Large intestine (tissue), 3 donors: ENCODE measurements around the gene BCAS1. TPM values are rescaled to one million over a fixed set of nuclear protein-coding genes. Genes with fewer than 3 reads are reported as not detected.

Experiments used
- DNase-seq, 2 donors: peaks; one replicate each; pipeline versions ENCODE4 v3.0.0 to v3.0.0-alpha.2; 2013
- H3K27ac ChIP-seq: one replicate; pipeline ENCODE4 v1.5.1; 2013; ENCODE audit warnings: low read length
- H3K27me3 ChIP-seq: 2 replicates; pipeline ENCODE4 v1.6.1; 2013; ENCODE audit warnings: low read length; ENCODE audit not compliant: control insufficient read depth, insufficient read depth
- H3K36me3 ChIP-seq: 2 replicates; pipeline ENCODE4 v1.6.1; 2013; ENCODE audit warnings: low read length; ENCODE audit not compliant: control insufficient read depth, insufficient read depth
- H3K4me1 ChIP-seq: one replicate; pipeline ENCODE4 v1.6.1; 2013; ENCODE audit warnings: low read length; ENCODE audit not compliant: control insufficient read depth, insufficient read depth
- H3K4me3 ChIP-seq: one replicate; pipeline ENCODE4 v1.5.1; 2013; ENCODE audit warnings: low read length
- H3K9me3 ChIP-seq: one replicate; pipeline ENCODE4 v1.6.1; 2013; ENCODE audit warnings: mild to moderate bottlenecking, low read depth, low read length, moderate library complexity; ENCODE audit not compliant: control insufficient read depth
- WGBS: methylation state at CpG from one replicate; pipeline ENCODE4 v1.1.5; 2013; ENCODE audit warnings: low lambda C conversion rate; ENCODE audit not compliant: insufficient coverage; 5-methylcytosine and 5-hydroxymethylcytosine counted together
- polyA plus RNA-seq: library from polyadenylated mRNA; unstranded; fragments of 120-200 nt; gene quantifications from one replicate; pipeline ENCODE4 v1.2.1, GENCODE V29; 2013

Gene BCAS1
- polyA plus RNA-seq, 1 donor, result 29.2 TPM

DNA sequence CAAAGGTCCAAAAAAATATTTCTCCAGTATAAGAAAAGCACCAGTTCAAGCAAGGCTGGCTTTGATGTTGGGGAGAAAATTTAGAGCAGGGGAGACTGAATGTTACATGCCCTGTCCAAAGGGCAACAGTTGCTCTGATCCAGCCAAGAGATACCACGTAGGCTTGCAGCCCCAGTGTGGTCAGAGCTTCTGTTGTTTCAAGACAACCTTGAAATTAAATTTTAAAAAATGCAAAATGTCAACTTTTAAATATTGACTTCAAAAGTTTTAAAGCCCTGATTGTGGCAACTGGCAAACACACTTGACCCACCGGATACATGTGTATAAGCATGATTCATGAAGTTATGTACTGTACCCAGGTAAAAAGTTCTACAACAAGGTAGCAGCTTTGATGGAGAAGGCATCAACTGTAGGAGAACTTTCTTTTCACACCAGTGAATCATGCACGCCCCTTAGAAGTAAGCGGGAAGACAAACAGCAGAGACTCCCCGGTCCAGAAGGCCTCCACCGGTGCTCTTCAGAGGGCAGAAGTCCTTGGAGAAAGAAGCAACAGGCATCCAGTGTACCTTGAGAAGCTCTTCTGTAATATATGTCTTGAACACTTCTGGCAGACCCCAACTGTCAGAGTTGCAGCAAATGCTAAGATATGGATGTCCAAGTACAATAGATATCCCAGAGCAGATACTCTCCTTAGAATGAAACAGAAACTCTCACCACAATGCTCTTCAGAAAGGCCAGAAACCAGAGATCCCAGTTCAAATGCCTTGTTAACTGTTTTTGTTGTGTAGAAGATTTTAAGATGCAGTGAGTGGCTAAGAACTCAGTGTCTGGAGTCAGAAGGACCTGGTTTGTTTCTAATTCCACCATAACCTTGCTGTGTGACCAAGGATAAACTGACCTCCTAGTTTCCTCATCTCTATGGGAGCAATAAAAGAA, 115.4 kb downstream of the BCAS1 start:
- H3K4me3 ChIP-seq, result no peak overlapping the region
- no peaks in the 10 kb centered on the region for H3K4me1 ChIP-seq
- no peaks in the 10 kb centered on the region for H3K36me3 ChIP-seq
- no peak for DNase-seq
- peaks cover 2% of the 10 kb centered on the region for H3K9me3 ChIP-seq
- no peak overlapping the region for H3K27ac ChIP-seq
- no peaks in the 10 kb centered on the region for H3K27me3 ChIP-seq
- no CpG with 5 or more reads among the region's 6 CpGs for WGBS

DNA sequence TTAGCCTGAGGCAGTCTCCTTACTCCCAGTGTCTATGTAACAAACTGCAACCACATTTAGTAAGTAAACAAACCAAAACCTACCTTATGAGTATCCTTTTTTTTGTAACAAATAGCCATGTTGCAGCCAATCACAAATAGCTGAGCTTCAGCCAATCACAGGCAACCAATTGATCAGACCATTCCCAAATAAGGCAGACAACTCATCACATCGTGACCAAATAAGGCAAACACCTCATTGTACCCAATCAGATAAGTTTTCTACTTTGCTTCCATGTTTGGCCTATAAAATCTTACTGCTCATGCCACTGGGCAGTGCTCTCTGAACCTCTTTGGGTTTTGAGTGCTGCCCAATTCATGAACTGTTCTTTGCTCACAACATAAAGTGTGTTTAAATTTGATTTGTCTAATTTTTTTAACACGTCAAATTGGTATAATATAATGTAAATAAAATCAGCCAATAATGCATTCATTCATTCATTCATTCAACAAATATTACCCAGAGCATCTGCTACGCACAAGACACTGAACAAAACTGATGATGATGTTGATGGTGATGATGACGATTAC, 117.8 kb downstream of the BCAS1 start:
- H3K4me3 ChIP-seq, result no peak overlapping the region
- DNase-seq, result no peak
- peaks cover 2% of the 10 kb centered on the region for H3K9me3 ChIP-seq
- H3K4me1 ChIP-seq, result no peaks in the 10 kb centered on the region
- no peak overlapping the region for H3K27ac ChIP-seq
- WGBS, result no CpG with 5 or more reads among the region's 4 CpGs
- H3K27me3 ChIP-seq, result no peaks in the 10 kb centered on the region
- no peaks in the 10 kb centered on the region for H3K36me3 ChIP-seq

DNA sequence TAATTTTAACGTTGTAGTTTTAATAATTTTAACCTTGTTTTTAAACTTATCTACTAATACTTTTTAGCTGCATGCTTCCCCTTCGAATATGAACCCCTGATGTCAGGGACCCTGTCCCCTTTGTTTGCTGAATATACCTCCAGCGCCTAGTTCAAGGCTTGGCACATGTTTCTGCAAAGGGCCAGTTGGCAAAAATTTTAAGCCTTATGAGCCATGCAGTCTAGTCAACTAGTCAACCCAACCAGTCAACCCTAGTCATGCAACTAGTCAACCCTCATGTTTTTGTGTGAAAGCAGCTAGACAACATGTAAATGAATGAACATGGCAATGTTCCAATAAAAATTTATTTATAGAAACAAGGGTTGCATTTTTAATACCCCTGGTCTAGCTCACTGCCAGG, 119.8 kb downstream of the BCAS1 start:
- no peak overlapping the region for H3K4me3 ChIP-seq
- H3K4me1 ChIP-seq, result no peaks in the 10 kb centered on the region
- WGBS, result 100% methylated on average over 1 of the region's 3 CpGs
- DNase-seq, result no peak
- H3K36me3 ChIP-seq, result no peaks in the 10 kb centered on the region
- H3K27me3 ChIP-seq, result no peaks in the 10 kb centered on the region
- H3K9me3 ChIP-seq, result peaks cover 2% of the 10 kb centered on the region
- H3K27ac ChIP-seq, result no peak overlapping the region

- H3K27ac ChIP-seq, result no peak overlapping the region
- no CpG with 5 or more reads among the region's 7 CpGs for WGBS
- H3K27me3 ChIP-seq, result no peaks in the 10 kb centered on the region
Observed at GRCh38 chr20:53950031-53950430, 120.4 kb downstream of the BCAS1 start.

GRCh38 chr20:53949319-53949839, 121.0 kb downstream of the BCAS1 start:
- peak in 1 of 2 donors; percentile 16 for DNase-seq
- H3K4me3 ChIP-seq, result no peak overlapping the region
- H3K27ac ChIP-seq, result no peak overlapping the region
- no peaks in the 10 kb centered on the region for H3K27me3 ChIP-seq
- no peaks in the 10 kb centered on the region for H3K36me3 ChIP-seq
- peaks cover 2% of the 10 kb centered on the region for H3K9me3 ChIP-seq
- no CpG with 5 or more reads among the region's 10 CpGs for WGBS
- no peaks in the 10 kb centered on the region for H3K4me1 ChIP-seq

More at GRCh38 chr20:53950031-53950430, 120.4 kb downstream of the BCAS1 start:
- Histone ChIP-seq H3K4me3 (no peak overlapping the region), H3K36me3 (no peaks in the 10 kb centered on the region), H3K9me3 (peaks cover 2% of the 10 kb centered on the region), H3K4me1 (no peaks in the 10 kb centered on the region)
- no peak for DNase-seq

DNA sequence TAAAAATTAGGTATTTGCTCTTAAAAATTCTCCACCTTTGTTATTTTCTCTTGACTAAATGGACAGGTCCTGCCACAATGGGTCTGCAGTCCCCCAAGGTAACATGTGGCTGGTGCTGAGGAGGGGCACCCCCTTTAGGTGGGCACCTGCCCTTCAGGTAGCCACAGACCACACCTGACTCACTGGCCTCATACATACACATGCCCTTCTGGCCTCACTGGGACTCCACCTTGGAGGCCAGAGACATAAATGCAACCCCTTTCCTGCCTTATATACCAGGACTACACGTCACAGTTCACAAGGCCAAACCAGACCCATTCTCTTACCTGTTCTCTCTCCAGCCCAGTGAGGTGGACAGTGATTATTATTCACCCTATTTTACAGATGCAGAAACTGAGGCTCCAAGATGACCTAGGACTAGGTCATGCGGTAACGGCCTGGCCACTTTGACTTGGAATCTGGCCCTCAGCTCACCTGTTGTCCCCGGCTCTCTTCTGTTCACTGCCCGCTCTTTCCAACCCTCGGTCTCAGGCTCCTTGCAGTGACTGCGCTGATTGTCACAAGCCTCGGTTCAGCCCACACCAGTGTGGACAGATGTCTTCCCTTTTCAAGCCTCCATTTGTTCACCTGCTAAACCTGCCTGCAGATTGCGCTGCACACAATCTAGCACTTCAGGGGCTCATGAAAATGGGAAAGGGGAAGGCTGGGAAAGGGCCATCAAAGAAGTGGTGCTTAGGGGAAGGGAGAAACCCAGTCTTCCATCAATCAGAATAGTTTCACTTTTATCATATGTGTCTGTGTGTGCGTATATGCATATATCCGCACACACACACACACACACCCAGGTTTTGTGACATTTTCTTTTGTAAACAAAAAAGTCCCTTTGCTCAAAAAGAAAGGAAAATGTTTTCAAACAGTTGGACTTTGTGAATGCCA, 121.7 kb downstream of the BCAS1 start:
- no peaks in the 10 kb centered on the region for H3K9me3 ChIP-seq
- H3K4me3 ChIP-seq, result no peak overlapping the region
- DNase-seq, result no peak
- H3K27ac ChIP-seq, result no peak overlapping the region
- H3K27me3 ChIP-seq, result no peaks in the 10 kb centered on the region
- no peaks in the 10 kb centered on the region for H3K4me1 ChIP-seq
- H3K36me3 ChIP-seq, result no peaks in the 10 kb centered on the region
- no CpG with 5 or more reads among the region's 11 CpGs for WGBS

GRCh38 chr20:53947501-53948195, 122.7 kb downstream of the BCAS1 start:
- Histone ChIP-seq H3K4me1 (no peaks in the 10 kb centered on the region), H3K27ac (no peak overlapping the region)
- WGBS, result no CpG with 5 or more reads among the region's 17 CpGs

DNA sequence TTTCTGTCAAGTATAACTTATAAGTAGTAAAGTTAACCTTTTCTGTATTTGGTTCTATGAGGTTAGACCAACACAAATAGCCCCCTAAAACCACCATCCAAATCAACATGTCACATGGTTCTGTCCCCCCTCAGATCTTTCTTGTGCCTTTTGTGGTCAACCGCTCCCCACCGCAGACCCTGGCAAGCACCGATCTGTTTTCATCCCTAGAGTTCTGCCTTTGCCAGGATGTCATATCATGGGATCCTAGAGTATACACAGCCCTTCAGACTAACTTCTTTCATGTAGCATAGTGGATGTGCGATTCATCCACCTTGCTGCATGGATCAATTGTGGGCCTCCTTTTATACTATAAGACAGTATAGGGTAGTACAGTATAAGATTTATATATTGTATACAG, 124.3 kb downstream of the BCAS1 start:
- Histone ChIP-seq H3K9me3 (no peaks in the 10 kb centered on the region), H3K36me3 (no peaks in the 10 kb centered on the region), H3K4me3 (no peak overlapping the region), H3K4me1 (no peaks in the 10 kb centered on the region), H3K27ac (no peak overlapping the region), H3K27me3 (no peaks in the 10 kb centered on the region)
- no CpG with 5 or more reads among the region's 4 CpGs for WGBS
- DNase-seq, result no peak

More at GRCh38 chr20:53947501-53948195, 122.7 kb downstream of the BCAS1 start:
- H3K27me3 ChIP-seq, result no peaks in the 10 kb centered on the region
- H3K9me3 ChIP-seq, result no peaks in the 10 kb centered on the region
- no peak overlapping the region for H3K4me3 ChIP-seq
- no peak for DNase-seq
- H3K36me3 ChIP-seq, result no peaks in the 10 kb centered on the region

GRCh38 chr20:53945478-53945877, 124.9 kb downstream of the BCAS1 start:
- no peak for DNase-seq
- no peak overlapping the region for H3K4me3 ChIP-seq
- H3K27me3 ChIP-seq, result no peaks in the 10 kb centered on the region
- no peak overlapping the region for H3K27ac ChIP-seq
- H3K4me1 ChIP-seq, result no peaks in the 10 kb centered on the region
- H3K9me3 ChIP-seq, result no peaks in the 10 kb centered on the region
- 89% methylated on average over 1 of the region's 2 CpGs for WGBS
- no peaks in the 10 kb centered on the region for H3K36me3 ChIP-seq
